ENCODE data around the gene CFAP99. TPM values are rescaled to one million over a fixed set of nuclear protein-coding genes. Genes with fewer than 3 reads are reported as not detected.

CFAP99 gene
- total RNA-seq, 1 experiment from 2014 or later, result 0.33 TPM

DNA sequence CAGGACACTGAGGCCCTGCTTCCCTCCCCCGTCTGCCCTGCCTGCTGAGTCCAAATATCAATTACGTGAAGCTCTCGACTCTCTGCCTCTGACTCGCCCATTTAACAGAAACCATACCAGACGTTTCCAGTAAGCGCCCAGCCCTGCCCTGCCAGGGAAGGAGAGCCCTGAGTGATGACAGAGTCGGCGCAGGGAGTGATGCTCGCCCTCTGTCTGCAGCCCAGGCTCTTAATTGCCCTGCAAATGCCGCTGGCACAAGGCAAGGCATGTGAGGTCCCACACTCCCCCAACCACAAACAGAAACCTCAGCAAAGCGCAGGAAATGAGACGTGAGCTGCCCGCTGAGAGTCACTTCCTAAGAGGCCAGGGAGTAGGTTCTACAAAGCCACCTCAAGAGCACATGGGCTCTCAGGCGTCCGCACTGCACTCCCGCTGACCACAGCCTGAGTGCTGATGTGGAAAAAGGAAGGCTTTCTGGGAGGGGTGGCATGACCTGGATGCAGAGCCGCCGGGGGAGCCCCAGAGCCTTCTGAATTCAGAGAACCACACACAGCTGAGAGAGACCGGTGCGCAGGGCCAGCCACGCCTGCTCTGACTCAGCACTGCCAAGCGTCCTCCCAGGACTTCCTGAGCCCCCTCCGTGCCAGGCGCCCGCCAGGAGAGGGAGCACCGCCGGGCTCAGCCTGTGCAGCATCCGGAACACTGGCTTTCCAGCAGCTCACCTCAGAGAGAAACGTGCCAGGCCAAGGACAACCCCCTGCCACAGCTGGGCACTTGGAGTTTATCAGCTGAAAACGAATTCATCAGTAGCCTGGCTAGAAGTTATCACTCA, 5.7 kb upstream of the CFAP99 start:
- peak; percentile 86 for ATAC-seq
- BruUV-seq (replicated peaks), result no TSS peak
- POLR2A ChIA-PET, result no interaction called here

DNA sequence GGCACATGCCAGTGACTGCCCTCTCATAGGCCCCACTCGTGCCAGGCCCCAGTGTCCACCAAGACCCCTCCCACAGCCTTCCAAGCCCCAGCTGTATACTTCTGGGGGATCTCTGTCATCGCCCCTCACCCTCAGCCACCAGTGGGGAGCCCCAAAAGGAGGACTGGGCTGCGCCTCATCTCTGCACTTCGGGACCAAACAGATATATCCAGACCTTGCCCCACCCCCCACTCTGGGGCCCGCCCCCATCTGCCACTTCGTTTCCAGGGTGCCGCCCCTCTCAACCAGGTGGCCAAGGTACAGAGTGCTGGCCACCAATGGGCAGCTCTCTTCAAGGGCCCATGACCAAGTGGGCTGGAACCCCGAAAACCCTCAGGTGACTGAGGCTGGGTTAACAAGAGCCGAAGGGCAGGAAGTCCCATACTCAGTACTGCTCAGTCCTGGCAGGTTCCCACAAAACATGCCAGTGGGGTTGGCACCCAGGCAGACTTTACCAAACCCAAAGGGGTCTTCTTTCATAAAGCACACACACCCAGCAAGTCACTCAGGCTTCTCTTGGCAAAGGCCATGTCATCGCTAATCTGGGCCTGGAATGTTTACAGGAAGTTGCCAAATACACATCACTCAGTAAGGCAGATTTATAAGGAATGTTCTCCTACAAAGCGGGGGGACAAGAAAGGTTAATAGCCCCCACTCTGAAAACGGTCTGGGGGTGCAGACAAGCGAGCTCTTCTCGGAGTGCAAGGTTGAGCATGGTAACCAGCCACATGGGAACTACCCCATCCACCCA, 4.7 kb upstream of the CFAP99 start:
- Histone ChIP-seq H3K9me3 (ENCODE audit: control insufficient read depth, insufficient read depth, low read depth, low read length) (no peaks in the 10 kb centered on the region), H3K27me3 (ENCODE audit: control insufficient read depth, insufficient read depth, low read length) (no peaks in the 10 kb centered on the region), H3K4me1 (ENCODE audit: control insufficient read depth, insufficient read depth, low read length) (peaks cover 29% of the 10 kb centered on the region), H3K4me3 (ENCODE audit: low read depth in 2 of 2, low read length in 2 of 2) (peak overlapping the region; percentile 35 to 66; a peak in 3 of 4 replicates), H3K36me3 (ENCODE audit: control insufficient read depth, insufficient read depth, low read length) (no peaks in the 10 kb centered on the region), H3K27ac (ENCODE audit: low read length) (peak overlapping the region; percentile 90)
- ATAC-seq (no peak), DNase-seq (ENCODE audit: low read depth, low spot score) (no peak)
- TF ChIP-seq TCF7L2 (IDR thresholded peaks at IDR 0.05; ENCODE audit: low read depth, low read length), result no peak
- TF ChIP-seq POLR2AphosphoS5 (IDR thresholded peaks at IDR 0.05; ENCODE audit: low read depth, low read length), result no peak
- TF ChIP-seq, protein P1, sequence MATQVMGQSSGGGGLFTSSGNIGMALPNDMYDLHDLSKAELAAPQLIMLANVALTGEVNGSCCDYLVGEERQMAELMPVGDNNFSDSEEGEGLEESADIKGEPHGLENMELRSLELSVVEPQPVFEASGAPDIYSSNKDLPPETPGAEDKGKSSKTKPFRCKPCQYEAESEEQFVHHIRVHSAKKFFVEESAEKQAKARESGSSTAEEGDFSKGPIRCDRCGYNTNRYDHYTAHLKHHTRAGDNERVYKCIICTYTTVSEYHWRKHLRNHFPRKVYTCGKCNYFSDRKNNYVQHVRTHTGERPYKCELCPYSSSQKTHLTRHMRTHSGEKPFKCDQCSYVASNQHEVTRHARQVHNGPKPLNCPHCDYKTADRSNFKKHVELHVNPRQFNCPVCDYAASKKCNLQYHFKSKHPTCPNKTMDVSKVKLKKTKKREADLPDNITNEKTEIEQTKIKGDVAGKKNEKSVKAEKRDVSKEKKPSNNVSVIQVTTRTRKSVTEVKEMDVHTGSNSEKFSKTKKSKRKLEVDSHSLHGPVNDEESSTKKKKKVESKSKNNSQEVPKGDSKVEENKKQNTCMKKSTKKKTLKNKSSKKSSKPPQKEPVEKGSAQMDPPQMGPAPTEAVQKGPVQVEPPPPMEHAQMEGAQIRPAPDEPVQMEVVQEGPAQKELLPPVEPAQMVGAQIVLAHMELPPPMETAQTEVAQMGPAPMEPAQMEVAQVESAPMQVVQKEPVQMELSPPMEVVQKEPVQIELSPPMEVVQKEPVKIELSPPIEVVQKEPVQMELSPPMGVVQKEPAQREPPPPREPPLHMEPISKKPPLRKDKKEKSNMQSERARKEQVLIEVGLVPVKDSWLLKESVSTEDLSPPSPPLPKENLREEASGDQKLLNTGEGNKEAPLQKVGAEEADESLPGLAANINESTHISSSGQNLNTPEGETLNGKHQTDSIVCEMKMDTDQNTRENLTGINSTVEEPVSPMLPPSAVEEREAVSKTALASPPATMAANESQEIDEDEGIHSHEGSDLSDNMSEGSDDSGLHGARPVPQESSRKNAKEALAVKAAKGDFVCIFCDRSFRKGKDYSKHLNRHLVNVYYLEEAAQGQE (IDR thresholded peaks at IDR 0.05; ENCODE audit: insufficient read depth in 1 of 2, low read depth in 2 of 2, low read length in 1 of 2), result no peak
- TF ChIP-seq, protein P2, sequence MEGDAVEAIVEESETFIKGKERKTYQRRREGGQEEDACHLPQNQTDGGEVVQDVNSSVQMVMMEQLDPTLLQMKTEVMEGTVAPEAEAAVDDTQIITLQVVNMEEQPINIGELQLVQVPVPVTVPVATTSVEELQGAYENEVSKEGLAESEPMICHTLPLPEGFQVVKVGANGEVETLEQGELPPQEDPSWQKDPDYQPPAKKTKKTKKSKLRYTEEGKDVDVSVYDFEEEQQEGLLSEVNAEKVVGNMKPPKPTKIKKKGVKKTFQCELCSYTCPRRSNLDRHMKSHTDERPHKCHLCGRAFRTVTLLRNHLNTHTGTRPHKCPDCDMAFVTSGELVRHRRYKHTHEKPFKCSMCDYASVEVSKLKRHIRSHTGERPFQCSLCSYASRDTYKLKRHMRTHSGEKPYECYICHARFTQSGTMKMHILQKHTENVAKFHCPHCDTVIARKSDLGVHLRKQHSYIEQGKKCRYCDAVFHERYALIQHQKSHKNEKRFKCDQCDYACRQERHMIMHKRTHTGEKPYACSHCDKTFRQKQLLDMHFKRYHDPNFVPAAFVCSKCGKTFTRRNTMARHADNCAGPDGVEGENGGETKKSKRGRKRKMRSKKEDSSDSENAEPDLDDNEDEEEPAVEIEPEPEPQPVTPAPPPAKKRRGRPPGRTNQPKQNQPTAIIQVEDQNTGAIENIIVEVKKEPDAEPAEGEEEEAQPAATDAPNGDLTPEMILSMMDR (IDR thresholded peaks at IDR 0.05), result no peak
- no peak for TF ChIP-seq SIN3A (IDR thresholded peaks at IDR 0.05; ENCODE audit: borderline replicate concordance, insufficient read depth, low read depth, low read length)
- no TSS peak for BruUV-seq (replicated peaks)
- POLR2A ChIA-PET, result no interaction called here
- in situ Hi-C loops (cut with HindIII; ENCODE audit: low pct_unique_long_range_greater_than_20kb, low sequenced_read_pairs) (no loop called here), intact Hi-C loops (cut with micrococcal nuclease; ENCODE audit: unreplicated experiment) (no loop called here)
- CTCF ChIA-PET, result no interaction called here

More for the DNA sequence above, 5.7 kb upstream of the CFAP99 start:
- H3K36me3 ChIP-seq (ENCODE audit: control insufficient read depth, insufficient read depth, low read length), result no peaks in the 10 kb centered on the region
- intact Hi-C loops (cut with micrococcal nuclease; ENCODE audit: unreplicated experiment) (no loop called here), in situ Hi-C loops (cut with HindIII; ENCODE audit: low pct_unique_long_range_greater_than_20kb, low sequenced_read_pairs) (no loop called here)
- CTCF ChIA-PET, result no interaction called here
- peak; percentile 68 for DNase-seq (ENCODE audit: low read depth, low spot score)
- no peaks in the 10 kb centered on the region for H3K27me3 ChIP-seq (ENCODE audit: control insufficient read depth, insufficient read depth, low read length)
- H3K9me3 ChIP-seq (ENCODE audit: control insufficient read depth, insufficient read depth, low read depth, low read length), result no peaks in the 10 kb centered on the region
- TF ChIP-seq POLR2AphosphoS5 (IDR thresholded peaks at IDR 0.05; ENCODE audit: low read depth, low read length), result peak; percentile 44; the same call in 1 of the 2 replicates
- TF ChIP-seq SIN3A (IDR thresholded peaks at IDR 0.05; ENCODE audit: borderline replicate concordance, insufficient read depth, low read depth, low read length), result peak; percentile 42; the same call in 1 of the 2 replicates
- peak; percentile 66; the same call in 1 of the 2 replicates for TF ChIP-seq TCF7L2 (IDR thresholded peaks at IDR 0.05; ENCODE audit: low read depth, low read length)
- TF ChIP-seq, protein P2 (IDR thresholded peaks at IDR 0.05), result peak; percentile 78; the same call in 1 of the 2 replicates
- TF ChIP-seq, protein P1 (IDR thresholded peaks at IDR 0.05; ENCODE audit: insufficient read depth in 1 of 2, low read depth in 2 of 2, low read length in 1 of 2), result no peak; a peak in 1 of 4 replicates
- H3K4me1 ChIP-seq (ENCODE audit: control insufficient read depth, insufficient read depth, low read length), result peaks cover 29% of the 10 kb centered on the region
- H3K27ac ChIP-seq (ENCODE audit: low read length), result peak overlapping the region; percentile 90
- H3K4me3 ChIP-seq (ENCODE audit: low read depth in 2 of 2, low read length in 2 of 2), result peak overlapping the region; percentile 35 to 66

Measured in Panc1 (cell line).